Muscle of back (tissue), 11 donors: Measurements from ENCODE around the gene ZSWIM8. TPM values are rescaled to one million over a fixed set of nuclear protein-coding genes. Genes with fewer than 3 reads are reported as not detected.
A peak's percentile ranks its signal among the peaks of the same experiment; 100 is the strongest.

Experiments used
- DNase-seq, 3 donors: peaks; one replicate each; pipeline versions ENCODE4 v3.0.0 to v3.0.0-alpha.2; 2013
- polyA plus RNA-seq, 10 donors: library from polyadenylated mRNA; unstranded; fragments of 120-200 nt; gene quantifications; one replicate each; pipeline ENCODE4 v1.2.1, GENCODE V29; 2013; ENCODE audit not compliant: insufficient read length in 10 of 10

Gene ZSWIM8
- polyA plus RNA-seq, 10 donors, result 53.3 to 85.7 (median 67.2) TPM

GRCh38 chr10:73840403-73841060 lies 55.1 kb downstream of the ZSWIM8 start:
- no peak for DNase-seq

- DNase-seq, result no peak
Measured at GRCh38 chr10:73841061-73841421, 55.6 kb downstream of the ZSWIM8 start.

- DNase-seq, result no peak
Measured at GRCh38 chr10:73841526-73842285, 56.3 kb downstream of the ZSWIM8 start.

GRCh38 chr10:73842349-73842748 lies 56.9 kb downstream of the ZSWIM8 start:
- DNase-seq, result no peak

- no peak for DNase-seq
Measured at GRCh38 chr10:73843261-73843660, 57.9 kb downstream of the ZSWIM8 start.

GRCh38 chr10:73847031-73847430 lies 61.6 kb downstream of the ZSWIM8 start:
- no peak for DNase-seq

- peak; percentile 74 to 86 (median 82) for DNase-seq
Measured at GRCh38 chr10:73848821-73849489, 63.5 kb downstream of the ZSWIM8 start.

GRCh38 chr10:73850211-73850610 lies 64.8 kb downstream of the ZSWIM8 start:
- DNase-seq, result no peak

- peak in 2 of 3 donors; percentile 43 to 86 for DNase-seq
Measured at GRCh38 chr10:73850863-73851461, 65.6 kb downstream of the ZSWIM8 start.

Other genes starting within 250 kb of the ZSWIM8 start
- 10 to 100 TPM in 9 of 10 donors, 1 to 10 TPM in 1; 9.7 to 28.3 (median 15.8) TPM for gene USP54, start 194.3 kb upstream of the ZSWIM8 start, polyA plus RNA-seq
- gene MYOZ1, start 144.1 kb upstream of the ZSWIM8 start, polyA plus RNA-seq, result 100 to 1,000 TPM; 161 to 618 (median 528) TPM
- gene SYNPO2L, start 129.6 kb upstream of the ZSWIM8 start, polyA plus RNA-seq, result 100 to 1,000 TPM in 9 of 10 donors, 10 to 100 TPM in 1; 90.0 to 271 (median 190) TPM
- 10 to 100 TPM in 5 of 10 donors, 1 to 10 TPM in 5; 3.3 to 22.8 (median 9.9) TPM for gene AGAP5, start 87.5 kb upstream of the ZSWIM8 start, polyA plus RNA-seq
- gene SEC24C, start 41.2 kb upstream of the ZSWIM8 start, polyA plus RNA-seq, result 10 to 100 TPM; 43.1 to 55.6 (median 48.8) TPM
- 10 to 100 TPM; 27.8 to 37.4 (median 33.1) TPM for gene CHCHD1, start 3.6 kb upstream of the ZSWIM8 start, polyA plus RNA-seq
- 10 to 100 TPM; 13.3 to 23.4 (median 20.4) TPM for gene NDST2, start 26.0 kb downstream of the ZSWIM8 start, polyA plus RNA-seq
- gene CAMK2G, start 88.9 kb downstream of the ZSWIM8 start, polyA plus RNA-seq, result 10 to 100 TPM; 20.6 to 33.8 (median 28.1) TPM
- gene PLAU, start 125.5 kb downstream of the ZSWIM8 start, polyA plus RNA-seq, result 10 to 100 TPM; 22.4 to 39.2 (median 28.3) TPM
- 100 to 1,000 TPM; 113 to 182 (median 137) TPM for gene VCL, start 212.5 kb downstream of the ZSWIM8 start, polyA plus RNA-seq